Panc1 (cell line): ENCODE measurements around the gene TACC2.

ENCODE experiments used
- CTCF ChIP-seq: fragments of 450-650 bp; IDR thresholded peaks from 2 replicates; pipeline ENCODE4 v1.5.1; 2017; ENCODE audit warnings: mild to moderate bottlenecking
- POLR2AphosphoS5 ChIP-seq: IDR thresholded peaks from 2 replicates; pipeline ENCODE4 v1.6.1; 2012; ENCODE audit warnings: mild to moderate bottlenecking, low read depth, low read length, moderate library complexity
- REST ChIP-seq, 2 experiments: IDR thresholded peaks; 2 replicates each; pipeline ENCODE4 v1.6.1; 2011 to 2012; ENCODE audit warnings: low read depth in 2 of 2, control low read depth in 1 of 2, low read length in 1 of 2, mild to moderate bottlenecking in 1 of 2, moderate library complexity in 1 of 2; ENCODE audit not compliant: insufficient read depth in 1 of 2

- TF ChIP-seq CTCF (no peak), POLR2AphosphoS5 (no peak), REST (IDR thresholded peaks at IDR 0.05; ENCODE audit: insufficient read depth in 1 of 2, low read depth in 2 of 2, low read length in 1 of 2) (no peak)
Measured at GRCh38 chr10:122060250-122060649, 71.3 kb downstream of the TACC2 start.
